AG08395 (cell line): ENCODE results near the gene SLC2A2.

Source experiments
- DNase-seq: peaks from one replicate; pipeline ENCODE4 v3.0.0; 2012; ENCODE audit warnings: mixed read lengths, low spot score

Gene SLC2A2

GRCh38 chr3:171028779-171029232 is 2.3 kb upstream of the SLC2A2 start:
- peak; percentile 90 for DNase-seq

- peak; percentile 91 for DNase-seq
Observed at GRCh38 chr3:171028025-171028778, 1.7 kb upstream of the SLC2A2 start.

- no peak for DNase-seq
Observed at GRCh38 chr3:171023566-171023965, 3.0 kb downstream of the SLC2A2 start.

GRCh38 chr3:171021377-171021776 is 5.1 kb downstream of the SLC2A2 start:
- no peak for DNase-seq

DNA sequence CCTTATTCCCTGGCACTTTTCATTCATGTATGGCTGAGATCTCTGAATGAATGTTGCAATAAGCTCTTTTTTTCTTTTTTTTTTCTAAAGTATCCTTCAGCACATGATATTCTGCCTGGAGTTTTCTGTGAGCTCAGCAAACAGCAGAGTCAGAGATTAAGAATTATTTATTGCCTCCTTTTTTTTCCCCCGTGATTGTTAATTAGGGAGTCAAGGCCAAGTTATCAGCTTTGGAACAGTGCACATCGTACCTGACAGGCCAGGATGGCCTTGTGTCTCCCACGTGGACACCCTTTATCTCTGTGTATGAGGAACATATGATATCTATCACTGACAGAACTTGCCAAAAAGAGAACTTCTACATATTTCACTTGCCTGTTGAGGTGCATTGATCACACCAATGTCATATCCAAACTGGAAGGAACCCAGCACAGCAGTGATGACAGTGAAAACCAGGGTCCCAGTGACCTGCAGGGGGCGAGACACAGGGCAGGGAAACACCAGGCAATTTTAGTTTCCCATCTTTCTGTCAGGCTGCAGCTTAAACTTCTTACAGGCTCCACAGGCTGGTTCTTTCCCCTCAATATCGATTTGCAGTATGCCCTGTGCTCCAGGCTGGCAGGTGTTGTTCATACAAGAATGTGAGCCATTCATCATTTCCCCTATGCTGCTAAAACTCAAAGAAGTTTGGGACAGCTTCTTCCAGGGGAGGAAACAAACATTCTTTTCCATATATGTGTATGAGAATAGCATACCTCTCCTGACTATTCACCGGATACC is 8.2 kb downstream of the SLC2A2 start:
- DNase-seq, result no peak

DNA sequence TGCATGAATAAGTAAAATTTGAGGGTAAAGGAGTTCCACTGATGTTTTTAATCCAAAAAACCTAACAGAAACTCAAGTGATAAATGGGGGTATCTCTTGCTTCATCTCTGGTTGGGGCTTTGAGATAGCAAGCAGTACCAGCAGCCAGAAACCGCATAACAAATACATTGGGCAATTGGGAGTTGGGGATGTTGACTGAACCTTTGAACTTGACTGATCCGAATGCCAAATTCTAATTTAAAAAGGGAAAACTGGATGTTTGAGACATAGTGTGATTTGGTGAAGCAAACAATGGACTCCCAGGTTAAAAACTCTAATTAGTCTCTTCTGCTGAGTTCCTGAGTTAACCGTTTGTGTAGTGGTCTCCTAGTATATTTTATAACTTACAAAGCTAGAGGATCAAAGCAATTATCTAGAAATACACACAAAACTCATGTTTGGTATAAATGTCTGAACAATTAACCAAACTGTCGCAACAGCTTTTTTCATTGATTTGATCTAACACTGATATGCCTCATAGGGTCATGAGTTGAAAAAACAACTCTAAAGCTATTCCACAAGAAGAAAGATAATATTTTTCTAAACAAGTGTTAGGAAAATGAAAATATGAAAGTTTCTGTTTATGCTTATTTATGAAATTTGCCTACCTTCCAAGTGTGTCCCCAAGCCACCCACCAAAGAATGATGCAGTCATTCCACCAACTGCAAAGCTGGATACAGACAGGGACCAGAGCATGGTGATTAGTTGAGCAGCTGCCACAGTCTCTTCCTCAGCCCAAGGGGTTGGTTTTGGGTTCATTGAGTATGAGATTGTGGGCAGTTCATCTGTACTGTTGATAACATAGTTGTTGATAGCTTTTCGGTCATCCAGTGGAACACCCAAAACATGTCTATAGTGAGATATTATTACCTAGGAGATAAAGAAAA is 12.4 kb downstream of the SLC2A2 start:
- no peak for DNase-seq

DNA sequence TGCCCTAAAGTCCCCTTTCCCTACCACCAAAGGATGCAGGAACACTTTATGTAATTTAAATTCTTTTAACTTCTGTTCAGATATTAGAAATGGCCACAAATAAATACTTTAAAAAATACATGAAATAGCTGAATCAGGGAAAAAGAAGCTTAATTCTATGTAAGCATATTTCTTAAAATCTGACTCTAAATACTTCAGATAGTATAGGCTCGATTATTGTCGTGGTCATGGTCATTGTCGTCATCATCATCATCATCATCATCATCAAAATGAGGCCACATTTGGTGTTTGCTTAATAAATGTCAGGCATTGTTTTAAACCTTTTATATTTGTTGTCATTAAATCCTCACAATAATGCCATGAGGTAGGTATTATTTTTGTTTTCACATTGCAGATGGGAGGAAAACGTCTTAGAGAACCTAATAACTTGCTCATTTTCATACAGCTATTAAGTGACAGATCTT is 14.6 kb downstream of the SLC2A2 start:
- DNase-seq, result no peak

GRCh38 chr3:171011109-171011872 is 15.2 kb downstream of the SLC2A2 start:
- DNase-seq, result no peak

- no peak for DNase-seq
Observed at GRCh38 chr3:171007316-171007715, 19.2 kb downstream of the SLC2A2 start.

DNA sequence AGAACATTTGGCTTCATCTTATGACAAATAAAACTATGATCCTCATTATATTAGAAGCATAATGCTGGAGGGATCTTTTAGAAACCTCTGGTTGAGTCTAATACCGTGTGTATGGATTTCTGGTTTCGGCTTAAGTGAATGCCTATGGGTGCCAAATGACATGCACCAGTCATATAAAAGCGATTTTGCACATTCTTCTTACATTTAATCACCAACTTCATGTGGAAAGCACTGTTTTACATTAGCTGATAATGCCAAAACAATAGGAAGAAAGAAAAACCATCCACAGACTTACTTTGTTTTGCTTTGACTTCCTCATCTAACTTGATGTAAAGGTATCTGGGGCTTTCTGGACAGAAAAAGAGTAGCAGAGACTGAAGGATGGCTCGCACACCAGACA is 20.9 kb downstream of the SLC2A2 start:
- peak; percentile 62 for DNase-seq

DNA sequence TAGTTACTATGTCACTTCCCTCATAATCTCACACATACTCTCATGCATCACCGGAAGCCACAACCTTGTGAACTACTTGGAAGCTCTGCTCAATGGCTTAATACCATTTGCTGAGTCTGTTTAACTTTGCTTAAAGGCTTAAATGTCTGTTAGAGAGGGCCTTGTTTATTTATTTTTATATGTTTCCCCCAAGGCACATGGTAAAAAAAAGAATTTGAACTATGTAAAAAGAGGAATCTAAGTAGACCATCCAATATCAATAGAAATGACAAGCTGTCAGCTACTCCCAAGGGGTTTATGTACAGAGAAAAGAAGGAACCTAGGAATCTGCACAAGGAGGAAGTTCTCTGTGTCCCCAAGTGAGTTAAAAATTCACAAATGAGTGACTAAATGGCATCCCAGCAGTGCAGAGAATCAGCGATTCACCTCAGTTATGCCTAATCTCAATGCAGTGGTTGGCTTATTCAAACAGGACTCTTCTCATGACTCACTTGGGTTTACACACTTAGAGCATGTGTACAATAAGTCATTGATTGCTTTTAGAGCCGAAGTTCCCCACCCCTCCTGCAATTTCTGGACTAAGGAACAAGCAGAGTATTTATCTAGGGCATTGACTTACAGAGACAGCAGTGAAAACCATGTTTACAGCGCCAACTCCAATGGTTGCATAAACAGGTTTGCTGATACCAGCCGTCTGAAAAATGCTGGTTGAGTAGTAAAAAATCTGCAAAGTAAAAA is 24.4 kb downstream of the SLC2A2 start:
- no peak for DNase-seq

DNA sequence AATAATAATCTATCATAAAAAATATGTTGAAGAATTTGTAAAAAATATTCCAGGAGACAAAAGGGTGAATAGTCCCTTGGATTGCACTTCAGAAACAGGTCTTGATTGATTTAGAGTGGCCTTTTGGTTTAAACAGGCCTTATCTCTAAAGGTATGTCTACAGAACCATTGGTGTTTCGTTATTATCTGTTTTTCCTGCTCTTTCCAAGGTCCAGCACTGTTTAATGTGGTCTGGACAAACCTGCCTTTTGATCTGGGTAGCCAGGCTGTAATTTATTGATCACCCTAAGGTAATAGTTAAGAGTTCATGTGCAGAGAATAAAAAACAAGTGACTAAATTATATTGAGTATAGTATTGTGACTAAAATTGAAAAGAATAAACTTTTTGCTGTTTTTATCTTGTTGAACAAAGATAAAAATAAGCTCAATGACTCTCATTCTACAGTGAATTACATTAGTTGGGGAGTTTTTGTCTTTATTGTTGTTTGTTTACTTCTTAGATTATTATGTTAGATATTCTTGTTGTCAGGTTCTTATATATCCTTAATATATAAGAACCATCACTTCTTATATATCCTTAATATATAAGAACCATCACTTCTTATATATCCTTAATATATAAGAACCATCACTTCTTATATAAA is 25.1 kb downstream of the SLC2A2 start:
- DNase-seq, result no peak

DNA sequence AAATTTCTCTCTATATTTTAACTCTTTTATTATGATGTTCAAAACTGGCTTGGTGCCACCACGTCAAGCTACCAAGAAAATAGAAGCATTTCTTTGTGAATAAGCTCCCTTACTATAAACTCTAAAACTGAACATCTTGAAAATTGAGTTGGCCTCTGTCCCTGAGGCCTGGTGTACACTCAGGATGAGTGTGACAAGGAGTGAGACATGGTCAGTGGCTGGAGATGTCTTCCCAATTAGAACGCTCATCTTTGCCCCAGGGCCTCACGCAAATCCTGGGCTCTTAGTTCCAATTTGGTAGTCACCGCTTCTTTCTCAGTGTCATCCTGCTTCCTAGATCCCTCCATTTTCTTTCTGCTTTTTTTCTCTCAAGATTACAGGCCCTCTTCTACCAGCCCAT is 26.2 kb downstream of the SLC2A2 start:
- peak; percentile 5 for DNase-seq

GRCh38 chr3:170999737-171000242 is 26.7 kb downstream of the SLC2A2 start:
- DNase-seq, result peak; percentile 40

DNA sequence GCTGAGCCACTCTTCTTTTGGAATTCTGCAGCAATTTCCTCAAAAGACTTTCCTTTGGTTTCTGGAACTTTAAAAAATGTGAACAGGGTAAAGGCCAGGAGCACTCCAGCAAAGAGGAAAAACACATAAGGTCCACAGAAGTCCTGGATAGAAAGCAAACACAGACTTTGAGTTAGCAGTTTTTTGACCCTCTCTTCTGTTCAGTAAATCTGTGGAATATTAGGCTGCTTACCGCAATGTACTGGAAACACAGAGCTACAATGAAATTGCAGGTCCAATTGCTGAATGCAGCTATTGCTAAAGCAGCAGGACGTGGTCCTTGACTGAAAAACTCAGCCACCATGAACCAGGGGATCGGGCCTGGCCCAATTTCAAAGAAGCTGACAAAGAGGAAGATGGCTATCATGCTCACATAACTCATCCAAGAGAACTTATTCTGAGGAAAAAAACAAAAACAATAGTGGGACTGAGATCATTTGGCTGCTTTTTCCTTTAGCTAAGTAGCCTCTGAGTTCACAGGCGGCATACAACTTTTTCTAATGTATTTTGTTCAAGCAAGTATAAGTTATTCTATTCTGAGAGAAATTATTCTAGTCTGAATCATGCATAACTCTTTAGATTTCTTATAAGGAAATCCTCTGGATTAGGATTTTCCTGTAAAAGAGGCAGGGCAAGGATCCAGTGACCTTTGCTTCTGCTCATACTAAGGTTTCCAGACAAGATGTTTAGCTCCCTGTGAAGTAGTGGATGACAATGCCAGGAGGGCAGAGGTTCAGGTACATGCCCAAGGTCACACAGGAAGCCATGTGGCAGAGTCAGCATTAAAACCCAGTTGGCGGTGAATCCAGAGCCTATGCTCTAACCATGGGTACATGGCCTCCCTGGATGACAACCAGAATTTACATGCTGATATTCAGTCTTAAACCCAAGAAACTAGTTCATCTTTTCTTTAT is 28.3 kb downstream of the SLC2A2 start:
- DNase-seq, result peak; percentile 6

DNA sequence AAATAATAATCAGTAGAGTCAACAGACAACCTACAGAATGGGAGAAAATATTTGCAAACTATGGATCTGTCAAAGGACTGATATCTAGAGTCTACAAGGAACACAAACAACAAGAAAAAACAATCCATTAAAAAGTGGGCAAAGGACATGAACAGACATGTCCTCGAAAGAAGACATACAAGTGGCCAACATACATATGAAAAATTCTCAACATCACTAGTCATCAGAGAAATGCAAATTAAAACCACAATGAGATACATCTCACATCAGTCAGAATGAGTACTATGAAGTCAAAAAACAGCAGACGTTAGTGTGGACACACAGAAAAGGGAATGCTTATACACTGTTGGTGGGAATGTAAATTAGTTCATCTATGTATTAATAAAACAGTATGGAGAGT is 33.7 kb downstream of the SLC2A2 start:
- no peak for DNase-seq

- no peak for DNase-seq
Observed at GRCh38 chr3:170991664-170992063, 34.9 kb downstream of the SLC2A2 start.

- DNase-seq, result no peak
Observed at GRCh38 chr3:170989100-170989648, 37.3 kb downstream of the SLC2A2 start.
